Measurements from ENCODE around the gene WDR59.
"Not testable (repeated sequence)": the region's sequence is repeated elsewhere in the genome, so short reads cannot be mapped to it uniquely, and the experiment has no call there.

WDR59 gene

GRCh38 chr16:74844041-74844980 is 140.6 kb downstream of the WDR59 start:
- DNase-seq, result no peak

- not testable (repeated sequence) for DNase-seq
Measured at GRCh38 chr16:74843381-74844035, 141.4 kb downstream of the WDR59 start.

GRCh38 chr16:74842413-74842812 is 142.5 kb downstream of the WDR59 start:
- no peak for DNase-seq

- no peak for DNase-seq
Measured at GRCh38 chr16:74841904-74842303, 143.0 kb downstream of the WDR59 start.

- DNase-seq, result no peak
Measured at GRCh38 chr16:74841469-74841868, 143.5 kb downstream of the WDR59 start.

GRCh38 chr16:74837056-74837455 is 147.9 kb downstream of the WDR59 start:
- no peak for DNase-seq

GRCh38 chr16:74836111-74836671 is 148.7 kb downstream of the WDR59 start:
- DNase-seq, result no peak

GRCh38 chr16:74832228-74832627 is 152.7 kb downstream of the WDR59 start:
- DNase-seq, result no peak

GRCh38 chr16:74831467-74831866 is 153.5 kb downstream of the WDR59 start:
- DNase-seq, result no peak

- no peak for DNase-seq
Measured at GRCh38 chr16:74830648-74831047, 154.3 kb downstream of the WDR59 start.

- DNase-seq, result no peak
Measured at GRCh38 chr16:74829637-74830036, 155.3 kb downstream of the WDR59 start.

- DNase-seq, result no peak
Measured at GRCh38 chr16:74825941-74826340, 159.0 kb downstream of the WDR59 start.

GRCh38 chr16:74825016-74825415 is 159.9 kb downstream of the WDR59 start:
- no peak for DNase-seq
